GM06990 (cell line): ENCODE results near the gene PSME2.

Experiments used
- DNase-seq: peaks from one replicate; pipeline ENCODE4 v3.0.0-alpha.2; 2011; ENCODE audit not compliant: insufficient read length; ENCODE audit errors: extremely low read depth
- H3K27me3 ChIP-seq: replicated peaks from 2 replicates; pipeline ENCODE4 v1.6.0; 2011; ENCODE audit warnings: low read length; ENCODE audit not compliant: control insufficient read depth, insufficient read depth
- H3K36me3 ChIP-seq: 2 replicates; pipeline ENCODE4 v1.5.1; 2011; ENCODE audit warnings: low read length; ENCODE audit not compliant: control insufficient read depth, insufficient read depth
- H3K4me3 ChIP-seq: replicated peaks from 2 replicates; pipeline ENCODE4 v1.5.1; 2011; ENCODE audit warnings: low read depth, mild to moderate bottlenecking, control low read depth, low read length
- TF ChIP-seq, protein P1 (sequence below): IDR thresholded peaks from 2 replicates; pipeline ENCODE4 v1.5.1; 2011; ENCODE audit warnings: low read length, control low read depth, mild to moderate bottlenecking, inconsistent platforms; ENCODE audit not compliant: insufficient read depth, poor library complexity, severe bottlenecking

Gene PSME2

GRCh38 chr14:24136684-24137528 lies 9.5 kb downstream of the PSME2 start:
- DNase-seq = no peak
- H3K36me3 ChIP-seq = peaks cover 14% of the 10 kb centered on the region
- H3K27me3 ChIP-seq = no peaks in the 10 kb centered on the region
- peak overlapping the region; percentile 87 for H3K4me3 ChIP-seq
- TF ChIP-seq, protein P1, sequence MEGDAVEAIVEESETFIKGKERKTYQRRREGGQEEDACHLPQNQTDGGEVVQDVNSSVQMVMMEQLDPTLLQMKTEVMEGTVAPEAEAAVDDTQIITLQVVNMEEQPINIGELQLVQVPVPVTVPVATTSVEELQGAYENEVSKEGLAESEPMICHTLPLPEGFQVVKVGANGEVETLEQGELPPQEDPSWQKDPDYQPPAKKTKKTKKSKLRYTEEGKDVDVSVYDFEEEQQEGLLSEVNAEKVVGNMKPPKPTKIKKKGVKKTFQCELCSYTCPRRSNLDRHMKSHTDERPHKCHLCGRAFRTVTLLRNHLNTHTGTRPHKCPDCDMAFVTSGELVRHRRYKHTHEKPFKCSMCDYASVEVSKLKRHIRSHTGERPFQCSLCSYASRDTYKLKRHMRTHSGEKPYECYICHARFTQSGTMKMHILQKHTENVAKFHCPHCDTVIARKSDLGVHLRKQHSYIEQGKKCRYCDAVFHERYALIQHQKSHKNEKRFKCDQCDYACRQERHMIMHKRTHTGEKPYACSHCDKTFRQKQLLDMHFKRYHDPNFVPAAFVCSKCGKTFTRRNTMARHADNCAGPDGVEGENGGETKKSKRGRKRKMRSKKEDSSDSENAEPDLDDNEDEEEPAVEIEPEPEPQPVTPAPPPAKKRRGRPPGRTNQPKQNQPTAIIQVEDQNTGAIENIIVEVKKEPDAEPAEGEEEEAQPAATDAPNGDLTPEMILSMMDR = no peak

DNA sequence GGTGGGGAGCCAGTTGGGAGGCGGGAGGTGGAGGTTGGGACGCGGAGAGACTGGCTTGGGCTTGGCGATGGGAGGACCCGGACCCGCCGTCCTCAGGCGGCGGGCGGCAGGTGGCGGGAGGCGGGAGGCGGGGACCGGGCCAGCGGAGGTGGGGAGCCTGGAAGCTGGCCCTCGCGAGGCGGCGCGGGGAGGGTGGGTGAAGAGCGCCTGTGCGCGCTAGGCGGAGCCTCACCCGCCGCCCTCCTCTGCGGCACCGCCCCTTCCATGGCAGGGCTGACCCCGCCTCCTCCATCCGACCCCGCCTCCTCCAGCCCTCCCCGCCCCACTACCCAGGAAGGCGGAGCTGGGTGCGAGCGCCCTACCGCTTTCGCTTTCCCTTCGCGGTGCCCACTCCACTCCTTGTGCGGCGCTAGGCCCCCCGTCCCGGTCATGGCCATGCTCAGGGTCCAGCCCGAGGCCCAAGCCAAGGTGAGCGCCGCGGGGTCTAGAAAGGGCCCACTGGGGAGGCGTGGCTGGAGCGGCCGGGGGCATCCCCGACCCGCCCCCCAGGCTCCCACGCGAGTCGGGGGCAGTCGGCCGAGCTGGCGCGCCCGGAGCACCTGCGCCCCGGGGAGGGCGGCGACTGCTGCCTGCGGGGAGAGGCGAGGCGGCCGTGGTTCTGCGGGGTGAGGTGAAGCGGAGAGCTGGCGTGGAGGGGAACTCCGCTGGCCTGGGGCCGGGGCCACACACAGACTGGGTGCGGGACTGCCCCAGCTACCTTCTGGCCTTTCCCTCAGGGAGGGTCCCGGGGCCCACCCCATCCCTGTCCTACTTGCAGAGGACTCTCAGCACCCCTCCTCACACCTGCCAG lies 10.4 kb downstream of the PSME2 start, which contains the start of gene PSME1:
PSME1 (plus strand) TSS at position 361 of the 850 bp plus-strand sequence; CDS start at position 430, 69 bp downstream.
- H3K27me3 ChIP-seq = no peaks in the 10 kb centered on the region
- H3K4me3 ChIP-seq = peak within 1 kb of the TSS; percentile 87
- peak; percentile 92 for DNase-seq
- H3K36me3 ChIP-seq = peaks cover 14% of the 10 kb centered on the region
- TF ChIP-seq, protein P1 = no peak

DNA sequence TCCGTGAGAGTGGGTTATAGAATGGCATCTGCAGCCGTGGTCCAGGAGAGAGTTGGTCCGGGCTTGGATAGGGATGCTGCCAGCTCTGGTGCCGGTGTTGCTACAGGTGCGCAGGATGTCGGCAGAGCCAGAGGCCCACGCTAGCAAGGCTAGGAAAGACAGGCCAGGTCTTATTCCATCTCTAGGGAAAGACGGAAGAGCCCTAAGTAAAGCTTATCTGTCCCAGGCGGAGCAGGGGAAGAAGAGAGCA lies 10.9 kb downstream of the PSME2 start:
- no peak for DNase-seq
- TF ChIP-seq, protein P1 = no peak
- Histone ChIP-seq H3K27me3 (no peaks in the 10 kb centered on the region), H3K36me3 (peaks cover 14% of the 10 kb centered on the region), H3K4me3 (peak overlapping the region; percentile 70)

GRCh38 chr14:24133735-24134134 lies 12.7 kb downstream of the PSME2 start:
- peaks cover 12% of the 10 kb centered on the region for H3K36me3 ChIP-seq
- DNase-seq = no peak
- H3K27me3 ChIP-seq = no peaks in the 10 kb centered on the region
- TF ChIP-seq, protein P1 = no peak
- no peak overlapping the region for H3K4me3 ChIP-seq

DNA sequence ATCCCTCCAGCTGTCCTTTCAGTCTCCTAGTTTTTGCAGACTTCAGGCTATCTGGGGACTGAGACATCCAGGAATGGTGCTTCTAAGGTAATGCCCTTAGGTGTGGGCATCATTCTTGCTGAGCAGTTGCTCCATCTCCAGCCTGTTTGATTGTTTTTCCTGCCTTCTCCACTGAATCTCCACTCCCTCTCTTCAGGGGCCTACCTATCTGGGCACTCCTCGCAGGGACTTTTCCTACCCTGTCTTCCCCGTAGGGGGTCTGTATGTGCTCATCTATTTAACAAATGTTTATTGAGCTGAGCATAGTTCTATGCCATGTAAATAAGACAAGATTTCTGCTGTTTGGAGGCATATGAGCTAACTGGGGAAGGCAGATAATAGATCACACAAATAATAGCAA lies 13.4 kb downstream of the PSME2 start:
- TF ChIP-seq, protein P1 = no peak
- peaks cover 5% of the 10 kb centered on the region for H3K36me3 ChIP-seq
- H3K27me3 ChIP-seq = no peaks in the 10 kb centered on the region
- DNase-seq = no peak
- H3K4me3 ChIP-seq = no peak overlapping the region
